COLO829 (cell line): ENCODE measurements around the gene KIF3A.

Experiments used
- DNase-seq: peaks from one replicate; pipeline ENCODE4 v3.0.0; 2012; ENCODE audit warnings: low spot score

The KIF3A gene

DNA sequence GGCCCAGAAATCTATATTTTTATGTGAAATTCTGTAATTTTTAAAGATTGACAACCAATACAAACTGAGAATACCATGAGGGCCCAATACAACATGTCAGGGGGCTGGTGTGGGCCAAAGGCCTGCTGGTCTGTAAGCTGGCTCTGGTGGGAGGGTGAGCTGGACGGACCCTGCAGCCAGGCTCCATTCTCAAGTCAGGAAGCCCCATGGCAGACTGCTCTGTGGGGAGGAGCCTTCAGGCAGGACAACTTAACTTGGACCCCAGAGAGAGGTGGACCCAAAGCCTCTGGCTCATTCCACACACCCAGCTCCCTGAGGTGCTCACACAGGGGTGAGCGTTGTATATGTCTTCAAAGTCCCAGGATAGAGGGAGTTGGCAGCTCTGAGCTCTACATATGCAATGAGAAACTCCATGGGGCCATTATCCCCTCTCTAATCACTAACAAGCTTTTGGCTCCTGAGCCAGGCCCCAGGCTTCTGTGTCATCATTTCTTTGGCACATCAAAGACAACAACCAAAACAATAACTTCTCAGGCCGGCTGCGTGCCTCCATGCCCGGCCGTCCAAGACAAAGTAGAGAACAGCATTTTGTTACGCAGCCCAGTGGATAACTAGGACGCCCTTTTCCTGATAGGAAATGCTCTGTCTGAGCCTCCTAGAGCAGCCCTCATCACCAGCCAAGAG, 33.3 kb upstream of the KIF3A start:
- no peak for DNase-seq

DNA sequence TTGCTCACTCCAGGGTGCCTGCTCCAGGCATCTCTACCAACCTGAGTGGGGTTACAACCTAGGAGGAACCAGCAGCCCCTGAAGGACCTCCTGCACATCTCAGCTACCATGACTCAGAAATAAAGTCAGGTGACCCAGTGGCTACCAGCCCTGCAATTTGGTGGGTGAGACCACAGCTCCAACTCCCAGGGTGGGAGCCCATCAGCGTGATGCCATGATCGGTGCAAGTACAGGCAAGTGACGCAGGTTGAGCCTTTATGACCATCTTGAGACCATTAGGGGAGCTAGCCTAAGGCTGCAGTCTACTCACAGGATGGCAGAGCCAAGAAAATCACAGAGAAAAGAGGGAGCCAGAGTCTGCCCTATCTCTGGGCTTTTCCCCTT, 31.1 kb upstream of the KIF3A start:
- no peak for DNase-seq

DNA sequence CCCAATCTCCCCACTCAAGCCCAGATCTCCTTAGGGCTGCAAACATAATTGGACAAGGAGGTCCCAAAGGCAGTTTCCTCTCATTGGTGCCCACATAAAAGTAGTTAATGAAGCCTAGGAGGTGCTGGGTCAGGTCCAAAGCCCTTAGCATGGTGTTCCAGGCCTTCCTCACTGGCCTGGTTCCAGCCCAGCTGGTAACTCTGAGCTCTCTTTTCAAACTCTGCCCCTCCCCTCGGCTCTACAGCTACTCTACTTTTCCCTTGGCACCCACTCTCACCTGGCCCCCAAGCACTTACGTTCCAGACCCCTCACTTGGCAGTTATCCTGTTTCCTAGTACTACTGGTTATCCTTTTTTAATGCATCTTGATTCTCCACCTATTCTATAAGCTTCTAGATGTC, 29.8 kb upstream of the KIF3A start:
- DNase-seq = no peak

DNA sequence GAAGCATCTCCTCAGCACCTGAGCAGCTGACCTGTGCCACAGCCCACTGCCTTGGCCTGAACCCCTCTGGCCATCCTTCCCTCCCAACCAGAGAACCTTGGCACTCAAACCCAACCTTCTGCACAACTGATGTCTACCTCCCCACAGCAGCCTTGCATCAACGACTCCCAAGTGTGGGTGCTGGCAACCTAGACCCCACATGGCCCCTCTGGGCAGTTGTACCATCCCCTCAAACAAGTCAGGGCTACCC, 29.4 kb upstream of the KIF3A start:
- DNase-seq = no peak

DNA sequence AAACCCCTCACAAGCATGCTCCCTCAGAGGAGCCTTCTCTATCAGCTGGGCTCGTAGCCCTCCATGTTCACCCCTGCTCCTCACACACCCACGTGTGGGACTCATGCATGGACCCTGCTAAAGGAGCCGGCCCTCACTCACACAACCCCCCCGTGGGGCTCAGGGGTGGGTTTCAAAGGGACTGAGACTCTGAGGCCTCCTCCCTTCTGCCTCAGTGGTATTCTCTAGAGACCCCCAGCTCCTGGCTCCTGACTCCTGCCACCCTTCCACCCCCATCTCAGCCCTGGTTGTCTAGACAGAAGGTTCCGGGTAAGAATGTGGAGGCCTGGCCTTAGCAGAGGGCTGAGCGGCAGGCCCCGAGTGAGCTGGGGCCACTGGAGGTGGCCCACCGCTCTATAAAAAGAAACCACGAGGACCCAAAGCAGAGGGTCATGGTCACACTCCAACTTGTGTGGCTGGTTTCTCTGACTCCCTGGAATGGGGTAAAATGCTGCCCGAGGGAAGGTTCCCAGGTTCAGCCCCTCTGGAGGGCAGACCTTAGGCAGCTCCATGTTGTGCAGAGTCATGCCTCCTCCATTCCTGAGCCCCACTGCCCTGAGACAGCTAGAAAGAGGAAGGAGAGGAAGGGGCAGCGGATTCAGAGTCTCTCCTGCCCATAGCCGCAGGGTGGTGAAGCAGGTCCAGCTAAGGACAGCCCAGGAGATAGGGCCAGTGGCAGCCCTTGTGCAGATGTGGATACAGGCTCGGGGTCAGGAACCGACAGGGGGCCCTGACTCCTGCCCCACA, 28.9 kb upstream of the KIF3A start:
- DNase-seq = no peak

DNA sequence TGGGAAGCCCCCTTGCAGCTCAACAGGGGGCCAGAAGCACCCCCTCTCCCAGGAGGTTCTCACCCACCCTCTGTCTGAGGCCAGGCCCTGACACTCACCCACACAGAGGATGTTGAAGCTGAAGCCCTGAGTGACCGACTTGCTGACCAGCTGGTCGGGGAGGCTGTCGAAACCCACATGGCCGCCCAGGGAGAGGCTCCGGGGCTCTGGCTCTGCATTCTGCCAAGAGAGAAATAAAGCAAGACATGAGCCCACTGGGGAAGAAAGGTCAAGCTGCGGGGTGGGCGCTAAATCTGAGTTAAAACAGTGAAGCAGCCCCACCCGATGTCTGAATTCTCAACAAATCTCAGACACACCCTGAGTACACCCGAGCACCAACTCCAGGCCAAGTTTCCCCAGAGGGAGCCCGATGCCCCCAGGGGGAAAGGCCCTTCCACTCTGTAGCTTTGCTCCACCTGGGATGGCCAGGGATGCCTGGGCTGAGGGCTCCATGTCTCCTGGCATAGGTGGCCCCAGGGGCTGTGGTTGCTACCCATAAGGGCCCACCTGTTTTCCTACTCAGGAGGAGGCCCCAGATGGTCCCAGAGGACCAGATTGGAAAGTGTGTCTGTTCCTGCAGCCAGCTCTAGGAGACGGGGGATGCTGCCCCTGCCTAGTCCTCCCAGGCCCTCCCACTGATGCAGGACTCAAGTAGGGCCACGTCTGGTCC, 28.1 kb upstream of the KIF3A start:
- DNase-seq = no peak

DNA sequence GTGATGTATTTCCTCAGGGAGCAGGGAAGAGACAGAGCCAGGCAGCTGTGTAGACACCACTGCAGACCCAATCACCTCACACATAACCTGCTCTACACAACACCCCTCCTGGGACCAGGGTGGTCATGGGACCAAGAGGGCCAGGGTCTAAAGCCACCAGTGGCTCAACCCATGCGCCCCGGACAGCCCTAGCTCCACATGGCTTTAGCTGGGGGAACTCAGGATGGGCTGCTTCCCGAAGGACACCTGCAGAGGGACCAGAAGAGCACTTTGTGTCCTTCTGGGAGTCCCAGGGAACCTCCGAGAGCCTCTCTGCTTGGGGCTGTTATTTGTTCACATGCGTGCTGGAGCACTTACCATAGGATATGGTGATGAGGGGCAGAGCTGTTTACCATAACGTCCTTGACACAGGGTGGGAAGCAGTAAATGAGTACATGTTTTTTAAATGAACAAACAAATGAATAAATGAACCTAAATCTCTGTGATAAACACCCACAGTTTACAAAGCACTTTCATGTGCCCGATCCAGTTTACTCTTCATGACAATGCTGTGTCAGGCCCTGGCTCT, 27.4 kb upstream of the KIF3A start:
- DNase-seq = no peak

DNA sequence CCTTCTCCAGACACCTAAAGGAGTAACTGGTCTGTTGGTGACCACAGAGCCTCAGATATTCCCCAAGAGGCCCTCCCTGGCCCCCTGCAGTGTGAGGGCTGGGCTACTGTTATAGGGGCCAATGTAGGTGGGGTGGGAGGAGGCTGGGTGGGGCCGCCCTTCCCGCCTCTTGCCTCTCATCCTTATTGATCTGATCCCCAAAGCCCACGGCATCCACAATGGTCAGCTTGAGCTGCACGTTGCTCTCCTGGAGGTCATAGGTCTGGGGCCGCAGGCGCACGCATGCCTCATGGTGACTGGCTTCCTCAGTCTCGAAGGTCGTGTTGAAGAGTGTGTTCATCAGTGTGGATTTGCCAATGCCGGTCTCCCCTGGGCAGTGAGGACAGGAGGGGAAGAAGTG, 26.7 kb upstream of the KIF3A start:
- DNase-seq = no peak

DNA sequence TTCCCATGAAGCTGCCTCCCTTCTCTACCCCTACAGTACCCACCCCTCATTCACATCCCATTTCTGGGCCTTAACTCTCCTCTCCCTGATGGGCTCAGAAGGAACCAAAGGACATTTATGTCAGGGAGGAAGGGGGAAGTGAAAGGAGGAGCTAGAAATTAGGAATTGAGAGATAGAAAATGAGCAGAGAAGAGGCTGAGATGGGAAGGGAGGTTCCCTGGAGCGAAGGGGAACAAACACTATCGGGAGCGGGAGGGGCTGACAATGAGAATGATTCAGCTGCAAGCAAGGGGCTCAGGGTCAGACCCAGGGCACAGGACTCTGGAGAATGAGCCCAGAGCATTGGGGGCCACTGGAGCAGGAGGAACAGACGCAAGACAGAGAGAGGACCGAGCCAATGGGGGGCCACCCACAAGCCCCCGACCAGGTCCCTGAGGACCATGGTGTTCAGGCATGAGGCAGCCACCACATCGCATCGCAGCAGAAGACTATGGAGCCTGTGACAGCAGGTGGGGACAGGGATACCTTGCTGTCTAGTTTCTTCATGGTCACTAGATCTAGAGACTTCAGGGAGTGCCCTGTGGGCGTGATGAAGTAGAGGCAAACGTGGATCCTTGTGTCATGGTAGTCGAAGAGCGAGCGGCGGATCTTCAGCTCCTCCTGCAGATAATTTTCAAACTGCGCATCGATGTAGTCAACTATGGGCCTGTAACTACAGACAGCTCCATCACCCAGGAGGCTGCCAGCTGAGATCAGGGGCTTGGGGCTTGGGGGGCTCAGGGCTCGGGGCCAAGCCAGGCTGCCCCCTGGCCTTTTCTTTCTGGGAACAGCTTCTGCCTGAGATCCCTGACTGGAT, 26.1 kb upstream of the KIF3A start:
- DNase-seq = no peak

DNA sequence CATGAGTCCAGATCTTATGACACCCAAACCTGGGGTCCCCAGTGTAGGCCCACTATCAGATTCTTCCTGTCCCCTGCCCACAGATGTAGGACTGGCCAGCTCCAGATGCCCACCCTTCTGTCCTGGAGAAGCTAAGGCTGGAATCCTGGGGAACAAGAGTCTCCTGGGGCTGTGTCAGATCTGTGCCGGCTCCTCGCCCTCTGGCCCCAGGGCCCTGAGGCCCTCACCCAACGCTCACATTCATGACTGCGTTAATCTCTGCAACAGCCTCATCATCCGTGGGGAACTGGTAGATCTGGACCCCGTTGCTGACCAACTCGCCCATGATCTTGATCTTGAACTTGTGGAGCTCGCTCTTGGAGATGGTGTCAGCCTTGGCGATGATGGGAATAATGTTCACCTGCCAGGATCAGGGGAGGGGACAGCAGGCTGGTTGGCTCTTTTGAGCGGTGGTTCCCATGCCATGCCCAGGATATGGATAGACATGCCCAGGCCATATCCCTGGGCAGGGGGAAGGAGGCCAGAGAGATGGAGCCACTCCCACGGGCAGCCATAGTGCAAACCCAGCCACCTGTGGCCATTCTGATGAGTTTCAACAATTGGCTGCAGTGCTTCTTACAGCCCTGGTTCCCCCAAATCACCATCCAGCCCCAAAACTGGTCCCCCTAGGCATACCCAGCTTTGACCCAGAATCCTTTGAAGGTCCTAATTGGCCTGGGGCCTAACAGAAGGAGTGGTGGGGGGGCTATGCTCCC, 25.1 kb upstream of the KIF3A start:
- DNase-seq = no peak

DNA sequence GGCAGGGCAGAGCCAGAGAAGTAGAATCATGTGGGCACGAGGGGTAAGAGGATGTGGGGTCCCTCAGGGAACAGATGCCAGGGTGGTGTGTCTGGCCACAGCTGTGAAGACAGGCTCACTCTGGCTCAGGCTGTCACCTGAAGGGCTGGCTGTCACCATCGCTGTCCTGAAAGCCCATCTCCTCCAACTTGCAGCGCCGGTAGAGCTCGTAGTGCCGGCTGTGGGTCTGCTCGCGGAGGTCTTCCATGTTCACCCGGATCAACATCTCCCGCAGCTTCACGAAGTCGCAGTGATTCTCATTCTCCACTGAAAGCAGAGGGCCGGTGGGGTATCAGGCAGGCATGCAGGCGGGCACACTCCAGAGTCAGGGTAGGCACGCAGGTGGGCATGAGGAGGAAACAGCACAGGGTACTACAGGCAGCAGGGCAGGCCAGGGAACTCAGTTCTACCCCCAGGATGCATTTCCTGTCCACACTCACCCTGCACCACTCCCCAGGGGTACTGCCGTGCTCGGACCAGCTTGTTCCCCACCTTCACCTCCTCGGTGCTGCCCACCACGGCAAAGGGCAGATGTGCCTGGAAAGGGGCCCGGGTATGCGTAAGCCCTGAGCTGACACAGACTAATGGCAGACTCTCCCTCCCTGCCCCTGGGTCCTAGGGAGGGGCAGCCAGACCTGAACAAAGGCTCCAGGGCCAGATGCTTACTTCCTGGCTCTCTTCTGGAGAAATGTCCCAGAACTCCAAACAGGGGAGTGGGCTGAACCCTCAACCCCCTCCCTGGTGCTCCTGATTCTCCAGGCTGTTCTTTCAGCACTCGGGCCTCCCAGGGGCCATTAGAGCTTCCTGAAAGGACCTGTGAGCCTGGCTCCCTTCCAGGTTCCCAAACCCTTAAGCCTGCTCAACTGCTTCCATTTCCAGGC, 24.2 kb upstream of the KIF3A start:
- no peak for DNase-seq

DNA sequence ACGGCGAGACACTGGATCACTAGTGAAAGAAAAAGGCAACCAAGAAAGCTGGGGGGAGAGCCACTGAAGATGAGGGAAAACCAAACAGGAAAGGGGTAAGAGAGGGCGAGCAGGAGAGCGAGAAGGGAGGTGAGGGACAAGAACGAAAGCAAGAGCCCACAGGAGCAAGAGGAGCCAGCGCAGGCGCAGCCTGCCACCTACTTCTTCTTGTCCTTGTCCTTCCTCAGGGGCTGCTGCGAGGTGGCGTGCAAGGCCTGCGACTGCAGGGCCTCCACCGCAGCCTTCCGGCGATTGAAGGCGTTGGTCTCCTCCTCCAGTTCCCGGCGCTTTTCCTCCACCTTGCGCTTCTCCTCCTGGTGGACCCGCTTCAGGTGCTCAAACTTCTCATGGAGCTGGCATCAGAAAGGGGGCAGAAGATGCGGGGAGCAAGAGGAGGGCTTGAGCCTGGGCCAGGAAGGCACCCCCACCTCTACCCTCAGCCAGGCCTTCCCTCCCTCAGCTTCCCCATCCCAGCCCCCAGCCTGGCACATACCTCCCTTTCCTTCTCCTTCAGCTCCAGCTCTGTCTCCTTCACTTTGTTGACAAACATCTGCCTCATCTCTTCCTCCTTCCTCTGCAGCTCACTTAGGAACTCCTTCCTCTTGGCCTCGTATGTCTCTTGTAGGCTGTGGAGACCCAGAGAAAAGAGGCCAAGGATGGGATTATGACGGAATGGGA, 23.4 kb upstream of the KIF3A start:
- DNase-seq = no peak

DNA sequence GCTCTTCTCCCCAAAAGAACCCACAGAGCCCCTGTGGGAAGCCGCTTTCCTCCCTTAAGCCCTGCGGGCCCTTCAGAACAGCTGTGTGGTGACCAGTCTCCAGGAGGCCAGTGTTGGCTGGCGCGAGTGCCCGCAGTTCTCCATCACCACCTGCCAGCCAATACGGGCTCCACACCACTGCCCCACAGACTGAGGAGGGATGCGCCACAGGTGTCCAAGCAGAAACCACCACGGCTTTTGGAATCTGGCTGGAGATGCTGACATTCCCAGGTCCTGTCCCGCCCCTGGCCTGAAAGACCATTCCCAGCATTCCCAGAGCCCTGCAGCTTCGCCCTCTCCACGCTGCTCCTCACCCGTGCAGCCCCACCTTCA, 22.7 kb upstream of the KIF3A start:
- no peak for DNase-seq

DNA sequence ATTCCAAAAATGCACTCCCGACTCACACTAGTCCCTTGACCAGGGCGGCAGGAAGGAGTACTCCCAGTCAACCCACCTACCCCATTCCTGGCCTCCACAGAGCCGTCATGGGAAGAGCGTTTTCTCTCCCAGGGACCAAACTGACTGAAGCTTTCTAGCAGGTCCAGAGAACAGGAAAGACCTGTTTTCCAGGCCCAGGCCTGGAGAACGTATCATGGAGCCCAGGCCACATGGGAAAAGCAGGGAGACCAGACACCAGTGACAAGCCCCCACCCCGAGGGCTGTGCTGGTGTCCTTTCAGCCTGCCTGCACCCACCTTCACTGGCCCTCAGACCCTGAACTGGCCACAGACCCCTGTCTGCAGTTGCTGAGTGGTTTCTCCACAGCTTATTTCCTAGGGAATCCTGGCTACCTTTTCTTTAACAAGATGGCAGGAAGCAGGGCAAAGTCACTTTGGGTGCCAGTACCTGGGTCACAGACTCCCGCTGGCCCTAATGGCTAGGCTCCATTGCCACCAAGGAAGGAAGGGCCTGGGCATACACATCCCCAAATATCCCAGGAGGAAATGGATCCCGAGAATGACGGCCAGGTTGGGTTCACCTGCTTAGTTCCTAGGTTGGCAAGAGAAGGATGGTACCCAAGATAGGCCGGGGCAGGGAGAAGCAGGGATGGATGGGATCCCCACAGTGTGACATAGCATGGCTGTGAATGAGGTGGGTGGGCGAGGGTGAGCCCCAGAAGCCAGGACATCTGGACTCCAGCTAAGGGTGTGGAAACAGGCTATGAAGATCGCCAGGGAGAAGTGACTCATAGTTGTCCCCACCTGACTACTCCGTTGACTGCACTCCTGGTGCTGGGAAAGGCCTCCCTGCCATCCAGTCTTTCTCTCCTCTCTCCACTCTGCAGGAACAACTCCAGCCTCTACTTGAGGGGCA, 22.0 kb upstream of the KIF3A start:
- DNase-seq = no peak

DNA sequence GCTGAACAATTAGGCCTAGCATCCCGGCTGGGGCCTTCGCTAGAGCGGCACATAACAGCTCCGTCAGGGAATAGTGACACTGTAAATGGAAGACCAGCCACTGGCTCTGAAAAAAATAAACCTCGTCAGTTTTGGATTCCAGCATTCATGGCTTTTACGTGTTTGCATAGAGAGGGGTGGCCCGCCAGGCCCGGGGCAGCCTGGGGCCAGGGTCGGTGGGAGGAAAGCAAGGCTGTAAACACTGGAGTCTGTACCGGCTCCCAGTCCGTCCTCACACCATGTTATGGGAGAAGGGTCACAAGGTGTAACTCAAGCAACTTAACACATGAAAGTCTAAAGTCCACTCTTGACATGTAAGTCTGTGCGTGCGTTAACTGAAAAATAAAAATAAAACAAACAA, 21.1 kb upstream of the KIF3A start:
- no peak for DNase-seq

DNA sequence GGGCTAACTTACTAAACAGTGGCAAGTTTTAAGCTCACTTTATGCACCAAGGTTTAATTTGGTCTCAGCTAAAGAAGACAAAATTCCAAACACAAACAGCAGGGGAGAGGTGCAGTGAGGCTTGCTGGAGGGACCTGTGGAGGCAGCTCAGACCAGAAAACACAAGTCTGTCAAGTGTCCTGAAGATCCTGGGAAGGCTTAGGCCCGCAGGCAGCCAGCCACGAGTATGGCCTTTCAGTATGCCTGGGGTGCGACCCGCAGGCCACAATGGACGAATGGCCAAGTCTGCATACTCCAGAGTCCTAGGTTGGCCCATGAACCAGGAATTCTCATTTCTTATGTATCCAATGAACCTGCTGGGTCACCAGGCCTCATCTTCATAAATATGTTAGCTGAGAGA, 19.2 kb upstream of the KIF3A start:
- no peak for DNase-seq

DNA sequence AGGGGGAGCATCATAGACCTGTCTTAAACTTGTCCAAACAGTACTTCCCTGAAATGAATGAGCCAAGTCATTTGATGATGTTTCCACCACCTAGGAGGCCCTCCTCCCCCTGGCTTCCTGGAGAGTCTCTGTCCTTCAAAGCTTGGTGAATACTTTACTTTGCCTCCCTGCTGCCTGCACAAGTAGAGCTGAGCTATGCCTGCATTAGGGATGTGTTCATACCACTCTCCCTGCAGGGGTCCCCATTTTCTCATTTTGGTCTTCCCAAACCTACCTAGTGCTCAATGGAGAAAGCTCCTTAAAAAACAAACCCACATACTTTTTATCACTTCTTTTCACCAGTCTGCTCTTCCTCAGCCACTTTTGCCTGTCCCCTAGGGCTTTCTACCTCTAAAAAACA, 17.6 kb upstream of the KIF3A start:
- no peak for DNase-seq

DNA sequence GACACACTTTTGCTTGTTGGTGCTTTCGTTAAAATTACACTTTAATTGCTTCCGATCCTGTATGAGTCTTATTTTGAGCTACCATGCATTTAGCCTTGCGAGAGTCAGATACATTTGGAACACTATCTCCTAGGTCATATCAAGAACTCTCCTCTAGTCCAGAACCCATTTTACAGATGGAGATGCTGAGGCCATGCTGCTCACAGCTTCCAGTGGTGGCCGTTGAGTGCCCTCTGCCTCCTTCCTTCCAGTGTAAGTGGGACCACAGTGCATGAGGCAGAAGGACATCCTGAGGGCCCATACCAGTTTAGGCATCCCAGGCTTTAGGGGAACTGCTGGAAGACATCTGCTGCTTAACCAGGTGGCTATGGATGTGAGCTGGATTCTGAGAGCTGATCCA, 16.8 kb upstream of the KIF3A start:
- DNase-seq = no peak
